ENCODE data around the gene FARP2.

DNA sequence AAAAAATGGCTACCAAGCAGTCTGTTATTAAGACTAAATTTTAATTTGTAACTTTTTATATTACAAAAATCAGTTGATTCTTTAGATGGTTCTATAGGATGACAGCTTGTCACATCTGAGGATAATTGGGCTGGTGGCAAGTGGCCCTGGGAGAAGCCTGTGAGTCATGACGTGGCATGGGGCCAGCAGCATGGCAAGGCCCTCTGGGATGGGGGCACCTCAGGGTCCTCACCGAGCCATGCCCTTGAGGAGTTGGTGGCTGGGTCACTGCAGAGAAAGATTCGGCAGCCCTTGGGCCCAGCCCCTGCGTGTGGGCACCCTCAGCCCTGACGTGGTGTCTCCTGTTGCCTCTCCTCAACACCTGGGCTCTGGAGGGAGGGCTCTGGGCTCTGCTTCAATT, 102.6 kb downstream of the FARP2 start:
- TF ChIP-seq POLR2A (IDR thresholded peaks at IDR 0.05), result no peak
- TF ChIP-seq CTCF (IDR thresholded peaks at IDR 0.05), result no peak

Measured in body of pancreas (tissue), 4 donors.